HL-60 (cell line): ENCODE results near the gene DIAPH3.

Experiments
- DNase-seq, 2 experiments: peaks; one replicate each; pipeline ENCODE4 v3.0.0-alpha.2; 2010 to 2020; ENCODE audit warnings: low read depth in 1 of 2, low spot score in 1 of 2
- H3K27ac ChIP-seq: fragments of 250-450 bp; sonication (Bioruptor Pico); replicated peaks from 2 replicates; pipeline ENCODE4 v1.5.1; 2020; ENCODE audit warnings: mild to moderate bottlenecking, moderate library complexity
- H3K27me3 ChIP-seq: fragments of 250-450 bp; sonication (Bioruptor Pico); 2 replicates; pipeline ENCODE4 v1.5.1; 2021; ENCODE audit warnings: mild to moderate bottlenecking, moderate library complexity; ENCODE audit not compliant: insufficient read depth, poor library complexity, severe bottlenecking
- H3K4me3 ChIP-seq: replicated peaks from 2 replicates; pipeline ENCODE4 v1.5.1; 2011; ENCODE audit warnings: mild to moderate bottlenecking, control low read depth, low read length; ENCODE audit not compliant: insufficient read depth
- GABPA ChIP-seq: IDR thresholded peaks from 2 replicates; pipeline ENCODE4 v1.6.1; 2012; ENCODE audit warnings: low read depth
- POLR2AphosphoS5 ChIP-seq: IDR thresholded peaks from 2 replicates; pipeline ENCODE4 v1.6.1; 2012; ENCODE audit warnings: low read depth
- SPI1 ChIP-seq: IDR thresholded peaks from 2 replicates; pipeline ENCODE4 v1.6.1; 2012; ENCODE audit warnings: low read depth, mild to moderate bottlenecking, borderline replicate concordance
- TF ChIP-seq, protein P1 (sequence below): IDR thresholded peaks from one replicate; pipeline ENCODE4 v1.5.1; 2011; ENCODE audit warnings: low read length, control low read depth, inconsistent platforms; ENCODE audit not compliant: insufficient read depth
- TF ChIP-seq, protein P2 (sequence below): IDR thresholded peaks from 2 replicates; pipeline ENCODE4 v1.6.1; 2012; ENCODE audit warnings: low read depth; ENCODE audit not compliant: insufficient replicate concordance

Gene DIAPH3

DNA sequence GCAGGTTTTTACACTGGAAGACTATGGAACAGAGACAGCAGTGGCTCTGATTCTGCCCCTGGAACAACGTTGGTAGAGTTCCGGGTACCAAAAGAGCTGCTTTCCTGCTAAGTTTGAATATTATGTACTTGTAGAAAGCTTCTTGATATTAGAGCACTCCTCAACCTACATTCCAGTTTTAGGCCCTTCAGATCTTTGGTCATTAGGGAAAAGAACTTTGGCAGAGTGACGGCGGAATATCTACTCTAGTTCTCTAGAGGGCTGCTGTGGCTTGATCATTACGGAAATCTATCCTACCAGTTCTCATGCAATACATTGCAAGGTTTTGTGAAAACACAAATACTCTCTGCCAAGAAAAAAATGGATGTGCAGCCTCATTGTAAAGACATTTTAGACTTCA is 415.7 kb downstream of the DIAPH3 start:
- no peak for DNase-seq
- Histone ChIP-seq H3K27me3 (no peaks in the 10 kb centered on the region), H3K27ac (no peak overlapping the region), H3K4me3 (no peak overlapping the region)
- no peak for TF ChIP-seq SPI1
- TF ChIP-seq POLR2AphosphoS5: no peak
- no peak for TF ChIP-seq GABPA
- TF ChIP-seq, protein P1, sequence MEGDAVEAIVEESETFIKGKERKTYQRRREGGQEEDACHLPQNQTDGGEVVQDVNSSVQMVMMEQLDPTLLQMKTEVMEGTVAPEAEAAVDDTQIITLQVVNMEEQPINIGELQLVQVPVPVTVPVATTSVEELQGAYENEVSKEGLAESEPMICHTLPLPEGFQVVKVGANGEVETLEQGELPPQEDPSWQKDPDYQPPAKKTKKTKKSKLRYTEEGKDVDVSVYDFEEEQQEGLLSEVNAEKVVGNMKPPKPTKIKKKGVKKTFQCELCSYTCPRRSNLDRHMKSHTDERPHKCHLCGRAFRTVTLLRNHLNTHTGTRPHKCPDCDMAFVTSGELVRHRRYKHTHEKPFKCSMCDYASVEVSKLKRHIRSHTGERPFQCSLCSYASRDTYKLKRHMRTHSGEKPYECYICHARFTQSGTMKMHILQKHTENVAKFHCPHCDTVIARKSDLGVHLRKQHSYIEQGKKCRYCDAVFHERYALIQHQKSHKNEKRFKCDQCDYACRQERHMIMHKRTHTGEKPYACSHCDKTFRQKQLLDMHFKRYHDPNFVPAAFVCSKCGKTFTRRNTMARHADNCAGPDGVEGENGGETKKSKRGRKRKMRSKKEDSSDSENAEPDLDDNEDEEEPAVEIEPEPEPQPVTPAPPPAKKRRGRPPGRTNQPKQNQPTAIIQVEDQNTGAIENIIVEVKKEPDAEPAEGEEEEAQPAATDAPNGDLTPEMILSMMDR: no peak
- TF ChIP-seq, protein P2, sequence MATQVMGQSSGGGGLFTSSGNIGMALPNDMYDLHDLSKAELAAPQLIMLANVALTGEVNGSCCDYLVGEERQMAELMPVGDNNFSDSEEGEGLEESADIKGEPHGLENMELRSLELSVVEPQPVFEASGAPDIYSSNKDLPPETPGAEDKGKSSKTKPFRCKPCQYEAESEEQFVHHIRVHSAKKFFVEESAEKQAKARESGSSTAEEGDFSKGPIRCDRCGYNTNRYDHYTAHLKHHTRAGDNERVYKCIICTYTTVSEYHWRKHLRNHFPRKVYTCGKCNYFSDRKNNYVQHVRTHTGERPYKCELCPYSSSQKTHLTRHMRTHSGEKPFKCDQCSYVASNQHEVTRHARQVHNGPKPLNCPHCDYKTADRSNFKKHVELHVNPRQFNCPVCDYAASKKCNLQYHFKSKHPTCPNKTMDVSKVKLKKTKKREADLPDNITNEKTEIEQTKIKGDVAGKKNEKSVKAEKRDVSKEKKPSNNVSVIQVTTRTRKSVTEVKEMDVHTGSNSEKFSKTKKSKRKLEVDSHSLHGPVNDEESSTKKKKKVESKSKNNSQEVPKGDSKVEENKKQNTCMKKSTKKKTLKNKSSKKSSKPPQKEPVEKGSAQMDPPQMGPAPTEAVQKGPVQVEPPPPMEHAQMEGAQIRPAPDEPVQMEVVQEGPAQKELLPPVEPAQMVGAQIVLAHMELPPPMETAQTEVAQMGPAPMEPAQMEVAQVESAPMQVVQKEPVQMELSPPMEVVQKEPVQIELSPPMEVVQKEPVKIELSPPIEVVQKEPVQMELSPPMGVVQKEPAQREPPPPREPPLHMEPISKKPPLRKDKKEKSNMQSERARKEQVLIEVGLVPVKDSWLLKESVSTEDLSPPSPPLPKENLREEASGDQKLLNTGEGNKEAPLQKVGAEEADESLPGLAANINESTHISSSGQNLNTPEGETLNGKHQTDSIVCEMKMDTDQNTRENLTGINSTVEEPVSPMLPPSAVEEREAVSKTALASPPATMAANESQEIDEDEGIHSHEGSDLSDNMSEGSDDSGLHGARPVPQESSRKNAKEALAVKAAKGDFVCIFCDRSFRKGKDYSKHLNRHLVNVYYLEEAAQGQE: no peak

DNA sequence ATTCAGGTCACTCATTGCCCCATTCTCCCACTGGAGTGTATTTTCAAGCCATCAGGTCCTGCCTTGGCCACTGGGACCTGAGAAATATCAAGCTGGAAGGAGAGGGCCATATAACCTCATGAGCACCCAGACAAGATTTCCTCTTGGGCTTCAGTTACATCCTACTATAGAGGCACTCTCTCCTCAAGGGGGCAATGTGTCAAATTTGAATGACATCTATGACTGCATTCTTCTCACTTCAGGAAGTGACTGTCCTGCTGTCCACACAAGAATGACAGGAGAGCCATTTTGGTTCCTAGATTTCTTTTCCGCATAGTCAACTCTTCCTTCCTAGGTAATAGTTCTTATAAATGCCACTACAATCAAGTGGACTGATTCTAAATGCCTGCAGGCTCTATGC is 416.2 kb downstream of the DIAPH3 start:
- no peaks in the 10 kb centered on the region for H3K27me3 ChIP-seq
- no peak overlapping the region for H3K4me3 ChIP-seq
- no peak for DNase-seq
- H3K27ac ChIP-seq: no peak overlapping the region
- TF ChIP-seq, protein P2: no peak
- TF ChIP-seq, protein P1: no peak
- TF ChIP-seq GABPA: no peak

DNA sequence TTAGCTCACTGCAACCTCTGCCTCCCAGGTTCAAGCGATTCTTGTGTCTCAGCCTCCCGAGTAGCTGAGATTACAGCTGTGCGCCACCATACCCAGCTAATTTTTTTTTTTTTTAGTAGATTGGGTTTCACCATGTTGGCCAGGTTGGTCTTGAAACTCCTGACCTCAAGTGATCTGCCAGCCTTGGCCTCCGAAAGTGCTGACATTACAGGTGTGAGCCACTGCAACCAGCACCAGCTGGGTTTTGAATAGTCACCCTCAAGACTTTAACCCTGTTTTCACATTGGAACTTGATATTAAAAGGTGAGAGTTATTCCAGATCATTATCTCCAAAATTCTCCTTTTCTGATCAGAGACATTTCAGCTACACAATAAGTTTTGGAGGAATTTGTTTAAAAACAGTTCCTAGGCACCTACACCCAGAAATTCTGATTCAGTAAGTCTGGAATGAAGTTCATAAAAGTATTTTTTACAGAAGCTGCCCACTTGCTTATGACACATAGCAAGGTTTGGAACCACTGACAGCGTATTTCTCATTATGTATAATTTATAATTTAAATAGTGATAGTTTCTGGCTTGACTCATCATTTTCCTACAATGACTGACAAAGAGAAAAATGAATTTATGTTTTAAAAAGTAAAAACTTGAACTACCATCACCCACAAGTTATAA is 417.3 kb downstream of the DIAPH3 start:
- no peak for DNase-seq
- Histone ChIP-seq H3K27ac (no peak overlapping the region), H3K4me3 (no peak overlapping the region), H3K27me3 (no peaks in the 10 kb centered on the region)
- no peak for TF ChIP-seq SPI1
- no peak for TF ChIP-seq GABPA
- TF ChIP-seq, protein P2: no peak
- TF ChIP-seq, protein P1: no peak
- no peak for TF ChIP-seq POLR2AphosphoS5
